ENCODE results near the gene TELO2.

Gene TELO2

DNA sequence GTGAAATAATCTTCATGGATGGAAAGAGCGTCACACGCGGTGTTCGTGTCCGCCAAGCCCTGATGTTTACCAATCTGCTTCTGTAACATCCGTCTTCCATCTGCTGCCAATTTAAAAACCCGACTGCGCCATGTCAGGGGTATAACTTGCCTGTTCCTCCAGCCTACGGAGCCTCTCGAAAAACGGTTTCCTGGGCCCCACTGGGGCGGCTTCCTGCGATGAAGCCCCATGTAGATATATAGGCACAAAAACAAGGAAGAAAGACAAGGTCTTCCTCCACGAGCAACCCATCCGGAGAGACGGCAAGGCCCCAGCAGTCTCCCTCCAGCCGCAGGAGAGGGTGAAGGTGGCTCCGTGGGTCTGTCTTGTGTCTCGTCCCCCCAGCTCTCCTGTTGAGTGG lies 4.5 kb upstream of the TELO2 start, which contains the start of gene PTX4:
TSS of gene PTX4 (minus strand) at position 326 of the 400 bp plus-strand sequence. CDS start at position 291, 35 bp downstream.
- Histone ChIP-seq H3K36me3 (ENCODE audit: control insufficient read depth in 2 of 2, insufficient read depth in 1 of 2, low read length in 2 of 2) (no peaks in the 10 kb centered on the region), H3K9me3 (ENCODE audit: control insufficient read depth, insufficient read depth, low read depth, low read length) (no peaks in the 10 kb centered on the region), H3K4me3 (ENCODE audit: low read depth, low read length) (no peak within 1 kb of the TSS), H3K27ac (ENCODE audit: extremely low read depth, low read depth, low read length) (no peak within 1 kb of the TSS), H3K4me1 (ENCODE audit: control insufficient read depth, insufficient read depth, low read length) (0 out of 2 replicates have a peak, but pooled peaks cover 2% of the 10 kb centered on the region)
- TF ChIP-seq ZNF830 (tag by site-specific recombination; IDR thresholded peaks at IDR 0.05; ENCODE audit: low read depth) (no peak), ZNF48 (tag by site-specific recombination; IDR thresholded peaks at IDR 0.05) (no peak), YY1 (tag by site-specific recombination; IDR thresholded peaks at IDR 0.05) (no peak), ZNF596 (tag by site-specific recombination; IDR thresholded peaks at IDR 0.05) (no peak), ZNF155 (tag by site-specific recombination; IDR thresholded peaks at IDR 0.05) (no peak), ZNF146 (tag by site-specific recombination; IDR thresholded peaks at IDR 0.05) (no peak), RBAK (tag by site-specific recombination; IDR thresholded peaks at IDR 0.05) (no peak)
- POLR2A ChIA-PET: no interaction called here
- CTCF ChIA-PET: no interaction called here

DNA sequence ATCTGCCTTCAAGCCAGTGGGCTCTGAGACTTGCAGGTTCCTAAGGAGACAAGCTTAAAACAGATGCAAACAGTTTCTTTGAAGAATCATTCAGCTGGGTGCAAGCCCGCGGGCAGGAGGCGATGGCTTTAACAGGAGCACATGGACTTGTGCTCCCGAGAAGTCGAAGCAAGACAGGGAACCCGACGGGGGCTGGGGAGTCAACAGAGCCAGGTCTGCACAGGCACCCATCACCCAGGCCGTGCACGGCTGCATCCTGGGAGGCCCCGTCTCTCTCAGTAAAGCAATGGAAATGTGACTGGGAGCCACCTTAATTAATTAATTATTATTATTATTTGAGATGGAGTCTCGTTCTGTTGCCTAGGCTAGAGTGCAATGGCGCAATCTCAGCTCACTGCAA lies 4.1 kb upstream of the TELO2 start:
- ChIA-PET POLR2A (interaction anchor here (0.6 kb wide), 1 partner anchor 101 kb away, joined by 4 read pairs; no protein-coding TSS in a partner anchor), CTCF (no interaction called here)
- TF ChIP-seq ZXDB (tag by site-specific recombination; IDR thresholded peaks at IDR 0.05): no peak
- TF ChIP-seq ZNF596 (tag by site-specific recombination; IDR thresholded peaks at IDR 0.05): no peak
- no peak for TF ChIP-seq YY1 (tag by site-specific recombination; IDR thresholded peaks at IDR 0.05)
- no peak for TF ChIP-seq ZFP37 (tag by site-specific recombination; IDR thresholded peaks at IDR 0.05)
- TF ChIP-seq ZSCAN16 (tag by site-specific recombination; IDR thresholded peaks at IDR 0.05): no peak
- TF ChIP-seq, protein P1, sequence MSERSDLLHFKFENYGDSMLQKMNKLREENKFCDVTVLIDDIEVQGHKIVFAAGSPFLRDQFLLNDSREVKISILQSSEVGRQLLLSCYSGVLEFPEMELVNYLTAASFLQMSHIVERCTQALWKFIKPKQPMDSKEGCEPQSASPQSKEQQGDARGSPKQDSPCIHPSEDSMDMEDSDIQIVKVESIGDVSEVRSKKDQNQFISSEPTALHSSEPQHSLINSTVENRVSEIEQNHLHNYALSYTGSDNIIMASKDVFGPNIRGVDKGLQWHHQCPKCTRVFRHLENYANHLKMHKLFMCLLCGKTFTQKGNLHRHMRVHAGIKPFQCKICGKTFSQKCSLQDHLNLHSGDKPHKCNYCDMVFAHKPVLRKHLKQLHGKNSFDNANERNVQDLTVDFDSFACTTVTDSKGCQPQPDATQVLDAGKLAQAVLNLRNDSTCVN (tag by site-specific recombination; optimal IDR thresholded peaks at IDR 0.05): no peak
- TF ChIP-seq ZNF169 (tag by site-specific recombination; IDR thresholded peaks at IDR 0.05): no peak
- no peak for TF ChIP-seq BCL11A (tag by site-specific recombination; IDR thresholded peaks at IDR 0.05; ENCODE audit: low read depth)
- no peak for TF ChIP-seq ZNF707 (tag by site-specific recombination; IDR thresholded peaks at IDR 0.05)
- TF ChIP-seq ZNF664 (tag by site-specific recombination; IDR thresholded peaks at IDR 0.05): no peak
- TF ChIP-seq, protein P2, sequence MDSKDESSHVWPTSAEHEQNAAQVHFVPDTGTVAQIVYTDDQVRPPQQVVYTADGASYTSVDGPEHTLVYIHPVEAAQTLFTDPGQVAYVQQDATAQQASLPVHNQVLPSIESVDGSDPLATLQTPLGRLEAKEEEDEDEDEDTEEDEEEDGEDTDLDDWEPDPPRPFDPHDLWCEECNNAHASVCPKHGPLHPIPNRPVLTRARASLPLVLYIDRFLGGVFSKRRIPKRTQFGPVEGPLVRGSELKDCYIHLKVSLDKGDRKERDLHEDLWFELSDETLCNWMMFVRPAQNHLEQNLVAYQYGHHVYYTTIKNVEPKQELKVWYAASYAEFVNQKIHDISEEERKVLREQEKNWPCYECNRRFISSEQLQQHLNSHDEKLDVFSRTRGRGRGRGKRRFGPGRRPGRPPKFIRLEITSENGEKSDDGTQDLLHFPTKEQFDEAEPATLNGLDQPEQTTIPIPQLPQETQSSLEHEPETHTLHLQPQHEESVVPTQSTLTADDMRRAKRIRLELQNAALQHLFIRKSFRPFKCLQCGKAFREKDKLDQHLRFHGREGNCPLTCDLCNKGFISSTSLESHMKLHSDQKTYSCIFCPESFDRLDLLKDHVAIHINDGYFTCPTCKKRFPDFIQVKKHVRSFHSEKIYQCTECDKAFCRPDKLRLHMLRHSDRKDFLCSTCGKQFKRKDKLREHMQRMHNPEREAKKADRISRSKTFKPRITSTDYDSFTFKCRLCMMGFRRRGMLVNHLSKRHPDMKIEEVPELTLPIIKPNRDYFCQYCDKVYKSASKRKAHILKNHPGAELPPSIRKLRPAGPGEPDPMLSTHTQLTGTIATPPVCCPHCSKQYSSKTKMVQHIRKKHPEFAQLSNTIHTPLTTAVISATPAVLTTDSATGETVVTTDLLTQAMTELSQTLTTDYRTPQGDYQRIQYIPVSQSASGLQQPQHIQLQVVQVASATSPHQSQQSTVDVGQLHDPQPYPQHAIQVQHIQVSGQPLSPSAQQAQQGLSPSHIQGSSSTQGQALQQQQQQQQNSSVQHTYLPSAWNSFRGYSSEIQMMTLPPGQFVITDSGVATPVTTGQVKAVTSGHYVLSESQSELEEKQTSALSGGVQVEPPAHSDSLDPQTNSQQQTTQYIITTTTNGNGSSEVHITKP (tag by site-specific recombination; IDR thresholded peaks at IDR 0.05): no peak
- TF ChIP-seq ZNF19 (tag by site-specific recombination; IDR thresholded peaks at IDR 0.05; ENCODE audit: low read depth): no peak
- TF ChIP-seq, protein P3, sequence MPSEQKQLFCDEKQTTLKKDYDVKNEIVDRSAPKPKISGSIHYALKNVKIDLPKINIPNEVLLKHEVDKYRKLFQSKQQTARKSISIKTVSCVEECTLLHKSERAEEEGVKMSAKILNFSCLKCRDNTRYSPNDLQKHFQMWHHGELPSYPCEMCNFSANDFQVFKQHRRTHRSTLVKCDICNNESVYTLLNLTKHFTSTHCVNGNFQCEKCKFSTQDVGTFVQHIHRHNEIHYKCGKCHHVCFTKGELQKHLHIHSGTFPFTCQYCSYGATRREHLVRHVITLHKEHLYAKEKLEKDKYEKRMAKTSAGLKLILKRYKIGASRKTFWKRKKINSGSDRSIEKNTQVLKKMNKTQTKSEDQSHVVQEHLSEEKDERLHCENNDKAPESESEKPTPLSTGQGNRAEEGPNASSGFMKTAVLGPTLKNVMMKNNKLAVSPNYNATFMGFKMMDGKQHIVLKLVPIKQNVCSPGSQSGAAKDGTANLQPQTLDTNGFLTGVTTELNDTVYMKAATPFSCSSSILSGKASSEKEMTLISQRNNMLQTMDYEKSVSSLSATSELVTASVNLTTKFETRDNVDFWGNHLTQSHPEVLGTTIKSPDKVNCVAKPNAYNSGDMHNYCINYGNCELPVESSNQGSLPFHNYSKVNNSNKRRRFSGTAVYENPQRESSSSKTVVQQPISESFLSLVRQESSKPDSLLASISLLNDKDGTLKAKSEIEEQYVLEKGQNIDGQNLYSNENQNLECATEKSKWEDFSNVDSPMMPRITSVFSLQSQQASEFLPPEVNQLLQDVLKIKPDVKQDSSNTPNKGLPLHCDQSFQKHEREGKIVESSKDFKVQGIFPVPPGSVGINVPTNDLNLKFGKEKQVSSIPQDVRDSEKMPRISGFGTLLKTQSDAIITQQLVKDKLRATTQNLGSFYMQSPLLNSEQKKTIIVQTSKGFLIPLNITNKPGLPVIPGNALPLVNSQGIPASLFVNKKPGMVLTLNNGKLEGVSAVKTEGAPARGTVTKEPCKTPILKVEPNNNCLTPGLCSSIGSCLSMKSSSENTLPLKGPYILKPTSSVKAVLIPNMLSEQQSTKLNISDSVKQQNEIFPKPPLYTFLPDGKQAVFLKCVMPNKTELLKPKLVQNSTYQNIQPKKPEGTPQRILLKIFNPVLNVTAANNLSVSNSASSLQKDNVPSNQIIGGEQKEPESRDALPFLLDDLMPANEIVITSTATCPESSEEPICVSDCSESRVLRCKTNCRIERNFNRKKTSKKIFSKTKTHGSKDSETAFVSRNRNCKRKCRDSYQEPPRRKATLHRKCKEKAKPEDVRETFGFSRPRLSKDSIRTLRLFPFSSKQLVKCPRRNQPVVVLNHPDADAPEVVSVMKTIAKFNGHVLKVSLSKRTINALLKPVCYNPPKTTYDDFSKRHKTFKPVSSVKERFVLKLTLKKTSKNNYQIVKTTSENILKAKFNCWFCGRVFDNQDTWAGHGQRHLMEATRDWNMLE (tag by site-specific recombination; conservative IDR thresholded peaks at IDR 0.05; ENCODE audit: low read depth): no peak
- TF ChIP-seq, protein P4, sequence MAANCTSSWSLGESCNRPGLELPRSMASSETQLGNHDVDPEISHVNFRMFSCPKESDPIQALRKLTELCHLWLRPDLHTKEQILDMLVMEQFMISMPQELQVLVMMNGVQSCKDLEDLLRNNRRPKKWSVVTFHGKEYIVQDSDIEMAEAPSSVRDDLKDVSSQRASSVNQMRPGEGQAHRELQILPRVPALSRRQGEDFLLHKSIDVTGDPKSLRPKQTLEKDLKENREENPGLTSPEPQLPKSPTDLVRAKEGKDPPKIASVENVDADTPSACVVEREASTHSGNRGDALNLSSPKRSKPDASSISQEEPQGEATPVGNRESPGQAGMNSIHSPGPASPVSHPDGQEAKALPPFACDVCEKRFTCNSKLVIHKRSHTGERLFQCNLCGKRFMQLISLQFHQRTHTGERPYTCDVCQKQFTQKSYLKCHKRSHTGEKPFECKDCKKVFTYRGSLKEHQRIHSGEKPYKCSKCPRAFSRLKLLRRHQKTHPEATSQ (tag by site-specific recombination; IDR thresholded peaks at IDR 0.05): no peak
- TF ChIP-seq ZNF214 (tag by site-specific recombination; IDR thresholded peaks at IDR 0.05; ENCODE audit: borderline replicate concordance): no peak

More for the DNA sequence above, 4.1 kb upstream of the TELO2 start:
- H3K9me3 ChIP-seq (ENCODE audit: control insufficient read depth, insufficient read depth, low read depth, low read length): no peaks in the 10 kb centered on the region
- H3K4me3 ChIP-seq (ENCODE audit: low read depth, low read length): no peak overlapping the region
- 0 out of 2 replicates have a peak, but pooled peaks cover 2% of the 10 kb centered on the region for H3K4me1 ChIP-seq (ENCODE audit: control insufficient read depth, insufficient read depth, low read length)
- H3K36me3 ChIP-seq (ENCODE audit: control insufficient read depth in 2 of 2, insufficient read depth in 1 of 2, low read length in 2 of 2): no peaks in the 10 kb centered on the region
- no peak overlapping the region for H3K27ac ChIP-seq (ENCODE audit: extremely low read depth, low read depth, low read length)
